PC-9 (cell line): ENCODE data around the gene ZNF410. TPM values are rescaled to one million over a fixed set of nuclear protein-coding genes. Genes with fewer than 3 reads are reported as not detected.

Experiments used
- BruUV-seq: library from RNA; stranded (reverse); fragments of 400-500 nt; replicated peaks from 2 replicates; lab custom pipeline; 2021; lab: Mats Ljungman, UMichigan
- CTCF ChIA-PET: fragments of 300-600 bp; sonication (Branson Sonifier 250); formaldehyde crosslinking; loops from one replicate; lab custom pipeline; 2022; ENCODE audit warnings: antibody characterized with exemption; lab: Charles Lee
- POLR2A ChIA-PET: fragments of 300-600 bp; sonication (Branson Sonifier 250); formaldehyde crosslinking; loops from one replicate; lab custom pipeline; 2022; ENCODE audit warnings: antibody characterized with exemption; ENCODE audit not compliant: unreplicated experiment; lab: Charles Lee
- DNase-seq, 2 experiments: peaks; one replicate each; pipeline versions ENCODE4 v3.0.0 to v3.0.0-alpha.2; 2015 to 2022; ENCODE audit warnings: mixed read lengths in 1 of 2
- H2AFZ ChIP-seq: fragments of 200-600 bp; sonication (generic); 2 replicates; pipeline ENCODE4 v1.8.1; 2017; ENCODE audit warnings: antibody characterized with exemption
- H3F3A ChIP-seq: fragments of 200-600 bp; sonication (generic); 2 replicates; pipeline ENCODE4 v1.8.1; 2017; ENCODE audit warnings: antibody characterized with exemption, mild to moderate bottlenecking, low read depth; ENCODE audit not compliant: insufficient read depth
- H3K27ac ChIP-seq: fragments of 200-600 bp; sonication (generic); 2 replicates; pipeline ENCODE4 v1.6.1; 2016; ENCODE audit warnings: mixed run types
- H3K27me3 ChIP-seq: fragments of 200-600 bp; sonication (generic); 2 replicates; pipeline ENCODE4 v1.6.1; 2016; ENCODE audit warnings: low read depth, mixed run types; ENCODE audit not compliant: insufficient read depth
- H3K36me3 ChIP-seq: fragments of 200-600 bp; sonication (generic); 2 replicates; pipeline ENCODE4 v1.6.1; 2016; ENCODE audit warnings: low read depth, mixed run types
- H3K4me1 ChIP-seq: fragments of 200-600 bp; sonication (generic); replicated peaks from 2 replicates; pipeline ENCODE4 v1.6.1; 2016; ENCODE audit warnings: mixed run types; ENCODE audit not compliant: insufficient read depth
- H3K4me2 ChIP-seq: fragments of 200-600 bp; sonication (generic); 2 replicates; pipeline ENCODE4 v1.6.1; 2017; ENCODE audit warnings: mixed run types
- H3K4me3 ChIP-seq: fragments of 200-600 bp; sonication (generic); 2 replicates; pipeline ENCODE4 v1.6.1; 2016; ENCODE audit warnings: mixed run types
- H3K79me2 ChIP-seq: fragments of 200-600 bp; sonication (generic); 2 replicates; pipeline ENCODE4 v1.6.1; 2017; ENCODE audit warnings: low read depth, mixed run types
- H3K9me2 ChIP-seq: fragments of 200-600 bp; sonication (generic); 2 replicates; pipeline ENCODE4 v1.8.1; 2017; ENCODE audit warnings: mild to moderate bottlenecking; ENCODE audit not compliant: insufficient read depth
- H3K9me3 ChIP-seq: fragments of 200-600 bp; sonication (generic); 2 replicates; pipeline ENCODE4 v1.8.1; 2016; ENCODE audit warnings: low read depth; ENCODE audit not compliant: insufficient read depth
- H4K20me1 ChIP-seq: fragments of 200-600 bp; sonication (generic); 2 replicates; pipeline ENCODE4 v1.8.1; 2017; ENCODE audit not compliant: insufficient read depth
- EZH2 ChIP-seq: fragments of 200-600 bp; sonication (generic); IDR thresholded peaks from 2 replicates; pipeline ENCODE4 v1.8.0; 2017; ENCODE audit warnings: antibody characterized with exemption, low read depth
- intact Hi-C: fragments of 100-400 bp; cut with micrococcal nuclease; formaldehyde crosslinking; loops from one replicate; pipeline ENCODE4 v1.10.0; 2022; ENCODE audit not compliant: unreplicated experiment
- total RNA-seq: library from RNA; stranded (reverse); gene quantifications from 2 replicates; pipeline ENCODE4 v1.2.3, GENCODE V29; 2021
- TF ChIP-seq, protein P1 (sequence below): fragments of 200-600 bp; sonication (generic); conservative IDR thresholded peaks from 2 replicates; pipeline ENCODE4 v1.6.1; 2017; ENCODE audit warnings: mixed run types, antibody characterized with exemption, mild to moderate bottlenecking, moderate library complexity

ZNF410 gene
- total RNA-seq, 1 experiment from 2014 or later = 38.6 TPM

DNA sequence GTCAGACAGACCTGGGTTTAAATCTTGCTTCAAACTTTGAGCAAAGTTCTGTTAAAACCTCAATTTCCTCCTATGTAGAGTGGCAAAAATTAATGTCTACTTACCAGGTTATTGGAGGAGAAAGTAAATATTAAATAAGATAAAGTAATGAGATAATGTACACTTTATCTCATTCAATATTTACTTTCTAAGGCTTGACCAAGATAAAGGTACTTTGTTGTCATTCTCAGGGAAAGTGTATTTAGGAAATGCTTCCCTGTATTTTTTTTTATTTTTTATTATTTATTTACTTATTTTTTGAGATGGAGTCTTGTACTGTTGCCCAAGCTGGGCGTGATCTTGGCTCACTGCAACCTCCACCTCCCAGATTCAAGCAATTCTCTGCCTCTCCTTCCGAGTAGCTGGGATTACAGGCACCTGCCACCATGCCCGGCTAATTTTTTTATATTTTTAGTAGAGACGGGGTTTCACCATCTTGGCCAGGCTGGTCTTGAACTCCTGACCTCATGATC is 58.6 kb downstream of the ZNF410 start:
- Histone ChIP-seq H3K27me3 (no peaks in the 10 kb centered on the region), H3K36me3 (no peaks in the 10 kb centered on the region), H3K79me2 (no peaks in the 10 kb centered on the region), H3K9me2 (no peaks in the 10 kb centered on the region), H3K9me3 (no peaks in the 10 kb centered on the region), H3K4me1 (no peaks in the 10 kb centered on the region), H3K27ac (no peak overlapping the region), H3K4me2 (no peak overlapping the region), H2AFZ (no peak overlapping the region), H3K4me3 (no peak overlapping the region), H4K20me1 (no peaks in the 10 kb centered on the region), H3F3A (peaks cover 18% of the 10 kb centered on the region)
- intact Hi-C loops = no loop called here
- DNase-seq = no peak
- BruUV-seq = no TSS peak
- ChIA-PET CTCF (no interaction called here), POLR2A (no interaction called here)
- TF ChIP-seq EZH2 = no peak
- TF ChIP-seq, protein P1, sequence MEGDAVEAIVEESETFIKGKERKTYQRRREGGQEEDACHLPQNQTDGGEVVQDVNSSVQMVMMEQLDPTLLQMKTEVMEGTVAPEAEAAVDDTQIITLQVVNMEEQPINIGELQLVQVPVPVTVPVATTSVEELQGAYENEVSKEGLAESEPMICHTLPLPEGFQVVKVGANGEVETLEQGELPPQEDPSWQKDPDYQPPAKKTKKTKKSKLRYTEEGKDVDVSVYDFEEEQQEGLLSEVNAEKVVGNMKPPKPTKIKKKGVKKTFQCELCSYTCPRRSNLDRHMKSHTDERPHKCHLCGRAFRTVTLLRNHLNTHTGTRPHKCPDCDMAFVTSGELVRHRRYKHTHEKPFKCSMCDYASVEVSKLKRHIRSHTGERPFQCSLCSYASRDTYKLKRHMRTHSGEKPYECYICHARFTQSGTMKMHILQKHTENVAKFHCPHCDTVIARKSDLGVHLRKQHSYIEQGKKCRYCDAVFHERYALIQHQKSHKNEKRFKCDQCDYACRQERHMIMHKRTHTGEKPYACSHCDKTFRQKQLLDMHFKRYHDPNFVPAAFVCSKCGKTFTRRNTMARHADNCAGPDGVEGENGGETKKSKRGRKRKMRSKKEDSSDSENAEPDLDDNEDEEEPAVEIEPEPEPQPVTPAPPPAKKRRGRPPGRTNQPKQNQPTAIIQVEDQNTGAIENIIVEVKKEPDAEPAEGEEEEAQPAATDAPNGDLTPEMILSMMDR = no peak

DNA sequence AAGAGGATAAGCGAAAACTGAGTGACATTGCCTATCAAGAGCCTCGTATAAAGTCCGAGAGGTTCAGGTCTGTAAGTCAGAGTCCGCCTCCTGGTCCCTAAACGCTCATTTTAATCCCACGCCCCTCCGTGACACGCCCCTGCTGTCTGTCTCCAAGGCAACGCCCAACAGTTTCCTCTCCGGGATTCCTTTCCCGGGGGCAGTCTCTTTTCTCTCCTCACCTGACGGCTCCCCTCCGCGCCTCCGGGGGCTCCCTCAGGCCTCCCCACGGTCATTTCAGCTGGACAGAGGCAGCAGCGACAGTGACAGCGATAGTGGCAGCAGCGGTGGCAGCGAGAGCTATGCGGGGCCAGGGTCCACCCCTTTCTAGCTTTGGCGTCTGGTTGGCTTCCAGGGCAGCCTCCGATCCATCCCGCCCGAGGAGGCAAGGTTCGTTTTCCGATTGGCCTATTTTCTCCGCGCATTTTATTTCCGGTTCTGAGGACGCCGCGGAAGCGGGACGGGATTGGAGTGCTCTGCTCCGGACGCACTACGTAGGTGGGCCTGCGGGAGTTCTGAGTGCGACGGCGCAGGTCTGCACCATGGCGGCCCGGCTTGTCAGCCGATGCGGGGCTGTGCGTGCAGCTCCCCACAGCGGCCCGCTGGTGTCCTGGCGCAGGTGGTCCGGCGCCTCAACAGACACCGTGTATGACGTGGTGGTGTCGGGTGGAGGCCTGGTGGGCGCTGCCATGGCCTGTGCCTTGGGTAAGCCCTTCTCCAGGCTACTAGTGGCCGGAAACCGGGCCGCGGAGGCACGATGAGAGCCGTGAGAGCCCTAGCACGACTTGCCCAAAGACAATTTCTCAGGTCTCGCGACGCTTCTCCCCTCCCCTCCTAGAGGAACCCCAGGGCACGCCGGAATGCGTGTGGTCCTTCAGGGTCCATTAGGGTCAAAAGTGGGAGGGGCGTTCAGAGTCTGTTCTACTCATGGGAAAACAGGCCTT is 63.4 kb downstream of the ZNF410 start, which contains the start of the genes COQ6 and FAM161B:
Gene COQ6 (plus strand): TSS at position 551 of the 983 bp plus-strand sequence. CDS start 31 bp downstream, at position 582.
Gene FAM161B (minus strand): TSS at position 343 of the 983 bp plus-strand sequence. CDS start 68 bp downstream, at position 275.
- BruUV-seq = no TSS peak
- no peaks in the 10 kb centered on the region for H4K20me1 ChIP-seq
- TF ChIP-seq, protein P1 = no peak
- TF ChIP-seq EZH2 = no peak
- peak within 1 kb of the TSS; percentile 89 for H2AFZ ChIP-seq
- CTCF ChIA-PET = interaction anchor here (0.5 kb wide), 1 partner anchor 814 kb away, joined by 28 read pairs; the partner anchor contains the start of gene PSEN1
- peaks cover 6% of the 10 kb centered on the region; the same call in 1 of the 2 replicates for H3K4me1 ChIP-seq
- intact Hi-C loops = loop anchor here (1.0 to 2.0 kb wide), 3 partner anchors 69 to 209 kb away; partner anchors contain the start of genes BBOF1, ENTPD5 and PTGR2
- DNase-seq = peak; percentile 95 to 96
- POLR2A ChIA-PET = interaction anchor here (0.6 to 0.7 kb wide), 4 partner anchors 14 to 764 kb away, joined by 3 to 7 read pairs (median 4); no protein-coding TSS in a partner anchor
- H3K4me3 ChIP-seq = peak within 1 kb of the TSS; percentile 83
- H3K36me3 ChIP-seq = no peaks in the 10 kb centered on the region
- H3K9me2 ChIP-seq = no peaks in the 10 kb centered on the region
- peaks cover 14% of the 10 kb centered on the region; the same call in 1 of the 2 replicates for H3K79me2 ChIP-seq
- peaks cover 20% of the 10 kb centered on the region for H3F3A ChIP-seq
- peak within 1 kb of the TSS; percentile 69 for H3K27ac ChIP-seq
- H3K9me3 ChIP-seq = no peaks in the 10 kb centered on the region
- H3K27me3 ChIP-seq = no peaks in the 10 kb centered on the region
- peak within 1 kb of the TSS; percentile 72 for H3K4me2 ChIP-seq

DNA sequence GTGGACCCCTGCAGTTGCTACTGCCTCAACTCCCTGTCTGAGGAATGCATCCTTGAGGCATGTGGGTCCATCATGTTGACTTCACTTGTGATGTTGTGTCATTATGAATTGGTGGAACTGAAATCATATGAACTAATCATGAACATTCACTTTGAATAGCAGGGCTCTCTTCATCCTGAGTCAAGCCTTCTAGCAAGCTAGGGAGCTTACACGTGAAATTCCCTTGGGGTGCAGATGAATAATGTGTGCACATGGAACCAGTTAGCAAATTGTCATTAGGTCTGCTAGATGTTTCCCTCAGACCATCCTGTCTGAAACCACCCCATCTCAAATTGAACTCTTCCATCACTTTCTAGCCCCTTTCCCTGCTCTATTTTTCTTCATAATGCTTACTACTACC is 67.1 kb downstream of the ZNF410 start:
- no peaks in the 10 kb centered on the region; the same call in 1 of the 2 replicates for H3K36me3 ChIP-seq
- H3K4me2 ChIP-seq = no peak overlapping the region
- no peak overlapping the region for H3K27ac ChIP-seq
- intact Hi-C loops = no loop called here
- H3K4me1 ChIP-seq = peaks cover 6% of the 10 kb centered on the region; the same call in 1 of the 2 replicates
- DNase-seq = no peak
- H2AFZ ChIP-seq = no peak overlapping the region
- H3K27me3 ChIP-seq = no peaks in the 10 kb centered on the region
- H3K4me3 ChIP-seq = no peak overlapping the region
- H4K20me1 ChIP-seq = no peaks in the 10 kb centered on the region
- no TSS peak for BruUV-seq
- H3K79me2 ChIP-seq = peaks cover 14% of the 10 kb centered on the region; the same call in 1 of the 2 replicates
- H3F3A ChIP-seq = peaks cover 20% of the 10 kb centered on the region
- H3K9me3 ChIP-seq = no peaks in the 10 kb centered on the region
- CTCF ChIA-PET = no interaction called here
- H3K9me2 ChIP-seq = no peaks in the 10 kb centered on the region
- TF ChIP-seq, protein P1 = no peak
- no peak for TF ChIP-seq EZH2
- POLR2A ChIA-PET = interaction anchor here (0.6 kb wide), 1 partner anchor 15 kb away, joined by 4 read pairs; no protein-coding TSS in a partner anchor
